NCI-H2227 (cell line): ENCODE data around the gene RGS16.

Source experiments
- DNase-seq: peaks from one replicate; lab custom pipeline; 2025; ENCODE audit not compliant: unreplicated experiment; lab: John Stamatoyannopoulos, UW

The RGS16 gene

DNA sequence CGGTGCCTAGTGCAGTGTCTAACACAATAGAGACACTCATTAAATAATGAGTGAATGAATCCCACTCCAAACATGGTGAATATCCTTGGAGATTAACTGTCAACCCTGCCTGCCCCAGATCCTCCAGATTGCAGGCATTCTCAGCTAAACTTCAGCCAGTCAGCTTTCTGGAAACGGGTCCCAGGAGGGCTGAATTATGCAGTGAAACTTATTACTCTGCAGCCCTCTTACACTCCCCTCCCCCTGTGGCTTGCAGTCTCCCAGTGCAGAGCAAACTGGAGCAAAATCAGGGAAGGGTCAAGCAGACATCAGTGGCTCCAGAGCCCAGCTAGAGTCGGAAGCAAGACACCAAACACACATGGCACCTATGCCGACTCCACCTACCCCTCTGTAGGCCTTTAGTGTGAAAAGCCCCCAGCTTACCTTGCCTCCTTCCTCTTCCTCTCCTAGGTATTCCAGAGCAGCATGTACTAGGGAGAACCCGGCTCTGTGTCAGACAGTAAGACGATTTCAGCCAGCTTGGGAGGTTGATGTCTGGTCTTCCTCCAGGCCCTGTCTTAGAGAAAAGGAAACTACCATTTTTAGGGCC lies 6.5 kb upstream of the RGS16 start:
- DNase-seq = no peak

DNA sequence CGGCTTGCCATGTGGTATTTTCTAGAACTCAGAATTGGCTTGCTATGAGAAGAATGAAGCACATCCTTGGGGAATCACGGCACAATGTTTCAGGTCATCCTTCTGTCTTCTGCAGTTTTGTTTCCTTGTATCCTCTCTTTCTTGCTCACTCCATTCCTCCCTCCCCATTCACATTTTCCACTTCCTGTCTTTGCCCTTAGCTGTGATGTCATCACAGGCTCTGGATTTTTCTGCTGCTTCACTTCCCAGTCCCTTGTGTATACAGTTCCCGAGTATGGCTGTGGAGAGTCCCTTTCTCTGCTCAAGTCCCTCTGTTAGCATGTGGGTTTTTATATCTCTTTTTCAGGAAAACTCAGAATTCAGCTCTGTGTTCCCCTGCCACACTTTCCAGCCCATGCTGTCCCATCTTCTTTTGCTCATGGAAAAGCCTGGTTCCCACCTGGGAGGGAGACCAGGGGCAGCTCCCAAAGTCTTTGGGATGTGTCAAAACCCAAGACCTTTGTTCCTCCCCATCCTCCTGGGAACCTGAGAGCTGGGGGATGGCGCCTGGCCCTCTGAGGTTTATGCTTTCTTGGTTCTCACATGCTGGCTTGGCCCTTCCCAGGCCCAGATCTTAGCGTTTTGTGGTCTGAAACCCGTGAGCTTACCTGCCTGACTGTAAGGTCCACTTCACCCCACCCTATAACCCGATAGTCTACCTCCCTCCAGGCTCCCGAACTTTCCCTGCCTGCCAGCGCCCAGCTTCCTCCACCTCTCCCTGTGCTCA lies 4.8 kb upstream of the RGS16 start:
- DNase-seq = no peak

DNA sequence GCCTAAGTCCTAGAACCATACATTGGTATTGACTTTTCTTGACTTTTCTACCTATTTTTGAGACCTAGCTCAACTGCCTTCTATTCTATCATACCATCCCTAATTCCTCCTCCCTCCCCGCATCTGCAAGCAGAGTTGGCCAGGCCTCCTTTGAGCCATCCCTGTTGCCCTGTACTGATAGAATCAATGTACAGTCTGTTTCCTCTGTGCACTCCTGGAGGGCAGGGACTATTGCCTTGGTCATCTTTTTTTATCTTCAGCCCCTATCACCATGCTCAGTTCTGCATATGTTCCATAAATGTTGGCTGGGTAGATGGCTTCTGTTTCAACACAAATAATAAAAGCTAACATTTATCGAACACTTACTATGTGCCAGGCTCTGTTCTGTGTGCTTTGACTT lies 4.0 kb upstream of the RGS16 start:
- DNase-seq = no peak

DNA sequence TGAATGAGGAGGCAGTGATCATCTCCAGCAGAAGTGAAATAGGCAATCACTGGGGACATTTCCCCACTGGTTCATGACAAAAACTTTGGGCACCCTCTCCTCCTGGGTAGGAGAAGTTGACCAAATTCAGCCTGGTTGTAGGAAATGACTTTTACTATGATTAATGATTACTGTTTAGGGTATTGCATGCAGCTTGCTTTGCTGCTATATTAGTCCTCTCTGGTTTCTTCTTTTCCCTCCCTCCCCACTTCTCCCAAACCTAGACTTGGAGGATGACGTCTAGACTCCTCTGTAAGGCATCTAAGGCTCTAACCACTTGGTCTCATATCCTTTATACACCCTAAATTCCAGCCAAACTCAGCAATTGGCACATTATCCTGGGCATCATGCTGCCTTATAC lies 3.4 kb upstream of the RGS16 start:
- no peak for DNase-seq

DNA sequence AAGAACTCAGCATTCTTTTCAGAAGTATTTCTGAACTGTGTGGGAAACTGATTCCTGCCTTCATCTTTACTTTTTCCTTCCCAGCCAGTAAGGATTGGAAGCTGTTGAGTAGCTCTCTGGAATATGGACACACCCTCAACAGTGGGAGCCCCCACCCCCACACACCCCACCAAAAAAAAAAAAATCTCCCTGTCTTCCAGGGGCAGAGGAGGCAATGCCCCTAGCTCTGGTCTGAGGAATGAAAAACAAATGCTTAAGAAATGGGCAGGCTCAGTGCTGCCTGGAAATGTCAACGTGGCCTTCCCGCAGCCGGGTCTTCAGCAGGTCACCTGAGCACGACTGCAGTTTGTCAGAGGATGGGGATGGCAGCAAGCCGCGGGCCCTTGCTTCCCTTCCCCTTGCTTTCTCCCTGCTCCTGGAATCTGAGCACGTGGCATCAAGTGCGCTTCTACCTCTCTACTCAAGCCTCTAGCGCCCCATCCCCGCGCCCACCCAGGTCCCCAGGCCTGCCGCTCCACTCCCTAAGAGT lies 479 bp downstream of the RGS16 start:
- DNase-seq = peak; percentile 54

DNA sequence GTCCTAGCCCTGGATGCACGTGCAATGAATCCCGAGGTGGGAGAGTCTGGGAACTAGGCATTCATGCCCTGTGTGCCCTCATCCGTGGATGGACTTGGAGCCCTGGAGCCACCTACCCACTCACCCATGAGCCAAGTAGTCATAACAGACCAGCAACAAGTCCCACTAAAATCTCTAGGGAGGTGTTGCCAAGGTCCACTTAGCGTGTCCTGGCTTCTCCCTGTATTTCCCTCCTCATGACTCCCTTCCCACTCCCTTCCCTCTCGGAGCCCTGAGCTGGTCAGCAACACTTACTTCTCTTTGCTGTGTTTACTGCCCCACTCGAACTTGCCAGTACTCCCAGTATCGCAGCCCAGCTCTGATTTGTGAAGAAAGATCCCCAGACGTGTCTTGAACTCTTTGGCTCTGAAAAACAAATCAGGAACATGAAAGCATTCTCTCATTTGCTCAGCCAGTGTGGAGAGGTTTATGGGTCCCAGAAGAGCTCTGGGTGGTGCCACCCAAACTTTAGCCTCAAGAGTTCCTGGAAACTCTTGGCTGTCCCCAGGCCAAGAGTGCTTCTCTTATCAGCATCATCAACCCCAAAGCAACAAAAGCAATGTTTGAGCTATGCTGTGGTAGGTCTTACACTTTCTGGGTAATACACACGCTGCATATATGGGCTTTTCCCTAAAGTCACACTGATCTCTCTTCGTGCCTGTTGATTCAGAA lies 1.1 kb downstream of the RGS16 start:
- no peak for DNase-seq

DNA sequence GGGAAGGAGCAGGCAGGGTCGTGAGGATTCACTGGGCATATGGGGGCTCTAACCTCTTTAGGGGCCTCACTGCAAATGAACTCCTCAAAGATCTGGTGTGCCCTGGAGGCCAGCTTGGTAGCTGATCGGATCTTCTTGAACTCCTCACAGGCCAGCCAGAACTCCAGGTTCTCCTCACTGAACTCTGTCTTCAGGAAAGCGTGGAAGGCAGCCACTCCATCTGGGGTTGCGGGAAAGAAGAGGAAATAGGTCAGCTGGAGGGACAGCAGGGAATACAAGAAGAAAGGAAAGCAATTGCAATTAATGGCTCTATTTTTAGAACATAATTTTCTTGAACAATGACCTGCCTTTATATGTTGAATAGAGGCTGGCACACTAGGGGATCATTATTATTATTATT lies 2.3 kb downstream of the RGS16 start:
- DNase-seq = peak; percentile 66

DNA sequence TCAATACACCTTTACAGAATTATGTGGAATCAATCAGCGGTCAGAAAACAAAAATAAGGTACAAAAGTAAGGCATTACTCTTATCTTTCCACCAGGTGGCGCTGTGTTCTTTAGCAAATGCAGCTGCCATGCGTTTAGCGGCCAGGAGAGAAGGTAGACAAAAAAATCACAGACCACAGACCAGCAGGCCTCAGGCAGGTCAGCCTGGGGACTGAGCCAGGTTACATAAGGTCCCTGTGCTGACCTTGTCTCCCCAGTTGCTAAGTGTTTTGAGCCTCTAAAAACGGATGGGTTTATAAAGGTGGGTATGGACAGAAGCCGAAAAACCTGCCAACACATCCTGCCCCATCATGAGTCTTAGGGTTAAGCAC lies 2.8 kb downstream of the RGS16 start:
- DNase-seq = peak; percentile 86

DNA sequence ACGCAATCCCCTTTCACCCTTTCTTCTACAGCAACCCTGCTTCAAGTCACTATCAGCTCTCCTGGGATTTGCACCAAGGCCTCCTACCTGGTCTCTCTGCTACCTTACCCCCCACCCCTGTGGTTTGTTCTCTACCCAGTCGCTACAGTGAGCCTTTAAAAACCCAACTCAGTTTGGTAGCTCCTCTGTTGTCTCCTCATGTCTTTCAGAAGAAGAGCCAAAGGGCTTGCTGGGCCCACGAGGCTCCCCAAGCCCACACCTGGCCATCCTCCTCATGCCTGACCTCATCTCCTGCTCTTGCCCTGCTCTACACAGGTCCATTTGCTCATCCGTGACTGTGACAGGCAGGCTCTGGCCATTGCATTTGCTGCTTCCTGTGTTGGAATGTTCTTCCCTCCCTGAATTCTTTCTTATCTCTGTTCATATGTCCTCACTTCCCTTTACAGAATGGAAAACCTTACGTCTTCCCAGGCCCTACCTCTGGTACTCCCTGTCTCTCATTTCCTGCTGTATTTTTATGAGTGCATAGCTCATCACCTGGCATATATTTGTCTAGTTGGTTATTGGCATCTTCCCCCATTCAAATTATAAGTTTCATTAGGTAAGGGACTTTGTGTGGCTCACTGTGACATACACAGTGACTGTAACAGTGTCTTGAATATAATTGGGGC lies 3.3 kb downstream of the RGS16 start:
- DNase-seq = no peak

DNA sequence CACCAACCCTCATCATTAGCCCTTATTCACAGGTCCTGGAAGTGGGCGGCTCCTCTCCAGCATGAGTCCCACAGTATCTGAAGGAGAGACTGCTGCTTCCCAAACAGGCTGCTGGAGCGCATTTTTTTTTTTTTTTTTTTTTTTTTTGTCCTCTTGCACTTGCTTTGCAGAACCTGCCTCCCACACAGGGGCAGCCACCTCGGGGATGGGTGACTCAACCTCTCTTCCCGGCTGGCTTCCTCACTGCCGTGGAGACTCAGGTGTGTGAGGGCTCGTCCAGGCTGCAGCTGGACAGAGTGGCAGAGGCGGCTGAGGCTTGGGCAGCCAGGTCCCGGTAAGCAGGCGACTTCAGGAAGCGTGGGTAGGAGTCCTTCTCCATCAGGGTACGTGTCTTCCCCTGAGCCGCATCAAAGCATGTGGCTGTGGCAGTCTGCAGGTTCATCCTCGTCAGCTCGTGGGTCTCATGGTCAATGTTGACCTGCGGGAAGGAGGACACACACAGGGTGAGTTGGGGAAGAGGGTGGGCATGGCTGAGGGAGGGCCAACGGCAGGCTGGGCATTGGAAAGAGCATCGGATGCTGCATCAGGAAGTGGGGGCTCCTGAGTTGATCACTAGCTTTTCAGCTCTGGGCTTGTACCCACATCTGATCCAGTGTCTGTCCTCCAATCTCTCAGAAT lies 4.0 kb downstream of the RGS16 start:
- no peak for DNase-seq

DNA sequence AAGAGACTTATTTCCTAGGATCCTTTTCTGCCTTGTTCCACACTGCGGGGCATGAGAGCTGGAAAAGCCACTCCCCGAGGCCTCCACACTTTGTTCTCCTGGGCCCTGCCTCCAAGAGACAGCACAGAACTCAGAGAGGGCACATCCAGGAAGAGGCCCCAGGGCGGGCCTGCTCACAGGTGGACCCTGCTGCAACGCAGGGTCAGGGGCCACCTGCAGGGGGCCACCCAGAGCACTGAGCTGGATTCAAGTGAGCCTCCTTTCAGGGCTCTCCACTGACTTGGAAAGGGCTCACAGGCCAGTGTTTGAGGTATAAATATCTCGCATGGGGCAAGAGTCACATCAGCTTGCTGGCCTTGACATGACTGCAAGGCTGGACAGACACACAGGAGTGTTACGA lies 4.8 kb downstream of the RGS16 start:
- DNase-seq = no peak

DNA sequence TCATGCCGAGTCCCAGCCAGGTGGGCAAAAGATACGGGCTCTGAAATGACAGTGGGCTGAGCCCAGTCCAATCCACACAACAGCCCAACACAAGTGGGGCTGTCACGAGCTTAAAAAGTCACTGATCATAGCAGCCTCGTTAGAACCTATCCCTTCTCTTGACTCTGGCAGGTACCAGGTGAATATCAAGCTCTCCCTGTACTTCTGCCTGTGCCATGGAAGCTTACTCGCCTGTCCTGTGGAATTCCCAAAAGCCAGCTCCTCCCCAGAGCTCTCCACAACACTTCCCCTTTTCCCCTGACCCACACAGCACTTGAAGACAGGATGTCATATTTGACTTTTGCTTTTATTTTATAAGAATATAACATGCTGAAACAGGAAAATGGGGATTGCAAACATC lies 5.9 kb downstream of the RGS16 start:
- DNase-seq = no peak

DNA sequence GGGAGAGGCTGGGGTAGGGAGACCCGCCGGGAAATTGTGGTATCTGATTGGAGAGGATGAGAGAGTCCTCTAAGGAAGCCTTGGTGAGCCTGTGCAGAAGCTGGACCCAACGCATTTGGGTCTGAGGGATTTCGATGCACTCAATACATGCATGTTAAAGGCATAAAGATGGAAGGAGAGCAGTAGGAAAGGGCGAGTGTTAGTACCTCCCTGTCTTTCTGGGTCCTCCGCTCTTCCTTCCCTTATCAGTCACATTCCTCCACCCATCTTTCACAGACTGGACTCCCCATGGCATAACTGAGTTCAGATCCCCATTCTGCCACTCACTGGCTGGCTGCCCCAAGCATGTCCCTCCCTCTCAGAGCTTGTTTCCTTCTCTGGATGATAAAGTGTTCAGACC lies 7.3 kb downstream of the RGS16 start:
- no peak for DNase-seq

DNA sequence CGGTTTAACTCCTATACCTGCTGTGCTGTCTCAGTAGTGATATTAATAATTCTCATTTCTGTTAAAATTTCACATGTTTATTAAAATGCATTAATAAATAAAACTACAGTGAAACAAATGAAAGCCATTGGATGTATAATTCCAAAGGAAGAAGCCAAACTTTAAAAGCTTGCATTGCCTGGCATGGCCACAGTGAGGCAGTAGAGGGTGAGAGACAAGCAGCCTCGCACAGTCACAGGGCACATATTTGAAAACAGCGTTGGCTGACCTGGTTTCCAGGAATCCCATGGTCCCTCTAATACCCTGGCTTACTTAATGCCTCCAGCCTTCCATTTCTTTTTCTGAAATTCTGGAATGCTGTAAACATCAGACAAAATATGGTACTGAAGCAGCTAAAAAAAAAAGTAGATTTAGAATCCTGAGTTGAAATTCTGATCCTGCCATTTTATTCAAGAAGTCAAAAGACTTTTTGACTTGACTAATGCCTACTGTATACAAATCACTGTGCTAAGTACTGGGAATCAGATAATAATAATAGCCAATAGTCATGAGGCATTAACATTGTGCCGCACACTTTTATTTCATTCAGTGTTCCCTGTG lies 8.4 kb downstream of the RGS16 start:
- DNase-seq = peak; percentile 69

DNA sequence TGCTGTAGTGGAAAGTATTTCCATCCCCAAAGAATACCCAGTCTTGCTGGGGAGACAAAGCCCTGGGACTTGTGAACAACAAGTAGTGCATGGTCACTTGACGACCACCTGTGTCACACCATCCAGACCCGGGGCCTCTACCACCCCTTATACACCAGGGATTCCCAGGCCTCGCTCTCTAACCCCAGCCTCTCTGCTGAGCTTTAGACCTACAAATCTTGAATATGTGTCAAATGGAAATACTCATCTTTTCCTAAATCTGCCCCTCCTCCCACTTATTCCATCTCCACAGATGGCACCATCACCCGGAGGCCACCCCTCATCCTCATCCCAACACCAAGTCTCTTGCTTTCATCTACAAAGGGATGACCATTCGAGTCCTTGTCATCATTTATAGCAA lies 14.3 kb downstream of the RGS16 start:
- DNase-seq = no peak

DNA sequence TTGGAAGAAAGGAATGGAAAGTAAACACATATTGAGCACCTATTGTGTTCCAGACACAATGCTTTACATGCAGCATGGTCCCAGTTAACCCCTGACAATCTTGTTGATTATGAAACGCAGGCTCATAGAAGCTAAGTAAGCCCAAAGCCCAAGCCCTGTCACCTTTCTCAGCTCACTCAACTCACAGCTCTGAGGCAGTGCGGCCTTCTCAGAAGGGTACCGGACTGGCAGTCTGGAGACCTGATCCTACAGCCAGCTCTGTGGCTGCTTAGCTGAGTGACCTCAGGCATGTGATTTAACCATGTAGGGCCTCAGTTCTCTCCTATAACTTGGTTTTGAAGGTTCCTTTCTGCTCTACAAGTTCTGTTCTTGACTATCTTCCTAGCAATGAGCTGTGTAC lies 14.7 kb downstream of the RGS16 start:
- DNase-seq = no peak

DNA sequence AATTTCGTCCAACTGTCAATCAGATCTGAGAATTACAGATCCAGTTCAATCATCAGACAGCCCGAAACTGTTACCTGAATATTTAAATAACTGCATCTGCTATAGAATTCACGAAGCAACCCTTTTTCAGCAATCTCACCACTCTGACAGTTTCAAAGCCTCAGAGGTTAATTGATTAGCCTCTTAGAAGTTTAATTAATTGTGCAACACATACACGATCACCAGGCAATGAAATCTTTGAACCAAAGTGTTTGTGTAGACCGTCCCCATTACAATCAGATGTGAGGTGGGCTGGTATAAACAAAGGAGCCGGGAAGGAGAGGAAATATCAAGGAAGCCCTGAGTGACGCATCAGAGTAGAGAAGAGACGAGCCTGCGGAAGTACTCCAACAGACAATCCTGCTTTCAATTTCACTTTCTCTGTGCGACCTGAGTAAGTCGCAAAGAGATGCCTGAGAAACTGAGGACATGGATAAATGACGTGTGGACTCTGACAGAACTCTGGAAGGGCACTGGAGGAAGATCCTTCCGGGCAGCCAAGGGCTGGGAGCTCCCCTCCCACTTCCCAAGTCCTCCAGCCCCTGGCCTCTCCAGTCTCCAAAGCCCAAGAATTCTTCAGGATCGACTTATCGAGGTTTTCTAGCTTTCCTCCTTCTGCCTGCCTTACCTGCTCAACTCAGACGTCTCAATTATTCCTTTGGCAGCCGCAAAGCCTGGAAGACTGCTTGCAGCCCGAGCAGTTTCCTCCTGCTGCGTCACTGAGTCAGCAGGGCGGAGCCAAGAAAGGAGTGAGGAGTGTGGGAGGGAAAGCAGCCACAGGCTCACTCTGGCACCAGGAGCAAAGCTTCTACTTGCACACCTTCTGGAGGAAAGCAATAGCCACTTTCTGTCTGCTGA lies 15.4 kb downstream of the RGS16 start, which contains the start of gene RNASEL:
Gene RNASEL (minus strand): TSS at position 757 of the 897 bp plus-strand sequence. CDS start 2,450 bp downstream, outside the sequence.
- peak; percentile 75 for DNase-seq

DNA sequence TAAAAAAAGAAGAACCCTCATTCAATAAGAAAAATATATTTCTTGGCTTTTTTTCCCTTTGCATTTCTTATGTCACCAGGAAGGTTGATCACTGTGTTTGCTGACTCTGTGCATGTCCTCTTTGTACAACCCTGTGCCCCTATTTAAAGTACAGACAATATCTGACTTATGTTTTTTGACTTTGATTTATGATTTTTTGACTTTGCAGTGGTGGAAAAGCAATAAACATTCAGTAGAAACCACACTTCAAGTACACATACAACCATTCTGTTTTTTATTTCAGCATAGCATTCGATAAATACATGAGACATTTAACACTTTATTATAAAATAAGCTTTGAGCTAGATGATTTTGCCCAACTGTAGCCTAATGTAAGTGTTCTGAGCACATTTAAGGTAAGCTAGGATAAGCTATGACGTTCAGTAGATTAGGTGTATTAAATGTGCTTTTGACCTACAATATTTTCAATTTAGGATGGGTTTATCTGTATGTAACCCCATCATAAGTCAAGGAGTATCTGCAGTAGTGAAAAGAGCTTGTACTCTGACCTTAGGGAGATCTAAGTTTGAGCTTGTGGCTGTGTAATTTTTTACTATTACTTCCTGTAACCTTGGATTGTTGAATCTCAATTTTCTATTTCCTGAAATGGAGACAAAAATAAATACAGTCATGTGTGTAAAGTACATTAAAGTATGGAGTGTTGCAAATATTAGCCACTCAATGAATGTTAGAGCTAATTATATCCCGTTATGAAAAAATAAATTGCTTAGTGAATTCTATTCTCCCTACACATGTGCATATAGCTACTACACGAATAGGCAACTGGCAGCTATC lies 16.3 kb downstream of the RGS16 start:
- no peak for DNase-seq

DNA sequence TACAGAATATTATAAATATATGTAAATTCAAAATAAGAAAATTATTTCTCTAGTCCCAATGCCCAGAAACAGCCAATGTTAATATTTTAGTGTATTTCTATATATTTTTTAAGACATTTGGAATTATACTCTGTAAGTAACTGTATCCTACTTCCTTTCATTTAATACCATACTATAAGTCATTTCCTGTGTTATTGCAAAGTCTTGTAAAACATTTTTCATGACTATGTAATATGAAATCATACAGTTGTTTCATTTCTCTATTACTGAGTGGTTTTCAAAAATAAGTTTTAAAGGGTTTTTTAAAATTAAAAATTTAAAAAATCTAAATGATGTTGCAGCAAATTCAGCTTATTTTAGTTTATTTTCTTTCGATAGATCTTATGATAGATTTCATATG lies 17.1 kb downstream of the RGS16 start:
- DNase-seq = no peak
